GM23338 (cell line): Measurements from ENCODE around the gene KMT2E. TPM values are rescaled to one million over a fixed set of nuclear protein-coding genes. Genes with fewer than 3 reads are reported as not detected.

Source experiments
- ATAC-seq: fragments of 200-7000 bp; cut with Tn5 transposase; 3 replicates; pipeline ENCODE4 v1.9.1; 2020
- DNase-seq: peaks from one replicate; pipeline ENCODE4 v3.0.0-alpha.2; 2015; ENCODE audit warnings: low spot score
- H2AFZ ChIP-seq: fragments of 200-600 bp; sonication (generic); 2 replicates; pipeline ENCODE4 v1.8.0; 2016; ENCODE audit warnings: antibody characterized with exemption, mild to moderate bottlenecking, moderate library complexity
- H3F3A ChIP-seq: fragments of 200-600 bp; sonication (generic); replicated peaks from 2 replicates; pipeline ENCODE4 v1.8.0; 2017; ENCODE audit warnings: antibody characterized with exemption, mixed run types, low read depth
- H3K27ac ChIP-seq: fragments of 200-600 bp; sonication (generic); 2 replicates; pipeline ENCODE4 v1.6.1; 2016; ENCODE audit warnings: low read depth
- H3K27me3 ChIP-seq: fragments of 200-600 bp; sonication (generic); 2 replicates; pipeline ENCODE4 v1.8.0; 2016; ENCODE audit warnings: mild to moderate bottlenecking, mixed run types, moderate library complexity; ENCODE audit not compliant: insufficient read depth
- H3K36me3 ChIP-seq: fragments of 200-600 bp; sonication (generic); 2 replicates; pipeline ENCODE4 v1.8.0; 2016; ENCODE audit warnings: mild to moderate bottlenecking; ENCODE audit not compliant: insufficient read depth
- H3K4me1 ChIP-seq: fragments of 200-600 bp; sonication (generic); 2 replicates; pipeline ENCODE4 v1.8.0; 2016; ENCODE audit warnings: mild to moderate bottlenecking, moderate library complexity; ENCODE audit not compliant: insufficient read depth
- H3K4me2 ChIP-seq: fragments of 200-600 bp; sonication (generic); 2 replicates; pipeline ENCODE4 v1.7.1; 2017; ENCODE audit warnings: mixed run types
- H3K4me3 ChIP-seq: fragments of 200-600 bp; sonication (generic); 2 replicates; pipeline ENCODE4 v1.6.1; 2016; ENCODE audit warnings: mixed run types
- H3K79me2 ChIP-seq: fragments of 200-600 bp; sonication (generic); replicated peaks from 2 replicates; pipeline ENCODE4 v1.8.0; 2017; ENCODE audit warnings: mild to moderate bottlenecking; ENCODE audit not compliant: insufficient read depth
- H3K9me2 ChIP-seq: fragments of 200-600 bp; sonication (generic); 2 replicates; pipeline ENCODE4 v1.8.0; 2017; ENCODE audit not compliant: insufficient read depth
- H4K20me1 ChIP-seq: fragments of 200-600 bp; sonication (generic); replicated peaks from 2 replicates; pipeline ENCODE4 v1.8.0; 2017; ENCODE audit warnings: mild to moderate bottlenecking; ENCODE audit not compliant: insufficient read depth
- H3K27ac Mint-ChIP-seq: 2 replicates; pipeline ENCODE4 v1.8.0; 2020; ENCODE audit warnings: inconsistent platforms, mild to moderate bottlenecking, moderate library complexity, mixed read lengths
- H3K27me3 Mint-ChIP-seq: 3 replicates; pipeline ENCODE4 v1.8.0; 2022; ENCODE audit warnings: low read depth, mild to moderate bottlenecking, moderate library complexity, mixed read lengths, inconsistent platforms; ENCODE audit not compliant: insufficient read depth, poor library complexity
- H3K36me3 Mint-ChIP-seq: 3 replicates; pipeline ENCODE4 v1.8.0; 2021; ENCODE audit warnings: low read depth, mild to moderate bottlenecking, inconsistent platforms, moderate library complexity, mixed read lengths
- H3K4me1 Mint-ChIP-seq: 3 replicates; pipeline ENCODE4 v1.8.0; 2020; ENCODE audit warnings: mild to moderate bottlenecking, inconsistent platforms, mixed read lengths
- H3K4me3 Mint-ChIP-seq: 3 replicates; pipeline ENCODE4 v1.8.0; 2021; ENCODE audit warnings: moderate library complexity, mild to moderate bottlenecking, inconsistent platforms, mixed read lengths
- H3K9me3 Mint-ChIP-seq: 3 replicates; pipeline ENCODE4 v1.8.0; 2020; ENCODE audit warnings: moderate library complexity, mild to moderate bottlenecking, inconsistent platforms, mixed read lengths
- CREB1 ChIP-seq: fragments of 250-450 bp; sonication (Bioruptor Pico); IDR thresholded peaks from 2 replicates; pipeline ENCODE4 v1.5.0; 2020; ENCODE audit warnings: low read depth, mild to moderate bottlenecking, moderate library complexity
- EZH2 ChIP-seq: fragments of 200-600 bp; sonication (generic); IDR thresholded peaks from one replicate; pipeline ENCODE4 v1.8.0; 2017; ENCODE audit warnings: antibody characterized with exemption, mild to moderate bottlenecking, low read depth; ENCODE audit not compliant: unreplicated experiment
- JUNB ChIP-seq: IDR thresholded peaks from one replicate; pipeline ENCODE4 v1.6.1; 2016; ENCODE audit warnings: antibody characterized with exemption; ENCODE audit not compliant: unreplicated experiment
- NANOG ChIP-seq: IDR thresholded peaks from 2 replicates; pipeline ENCODE4 v1.6.1; 2016; ENCODE audit warnings: antibody characterized with exemption, borderline replicate concordance
- POLR2AphosphoS5 ChIP-seq: IDR thresholded peaks from 2 replicates; pipeline ENCODE4 v1.6.1; 2016; ENCODE audit warnings: antibody characterized with exemption, low read depth
- STAT1 ChIP-seq: IDR thresholded peaks from one replicate; pipeline ENCODE4 v1.6.1; 2016; ENCODE audit warnings: antibody characterized with exemption; ENCODE audit not compliant: unreplicated experiment
- ZNF114 ChIP-seq: fragments of 250-450 bp; sonication (Bioruptor Pico); IDR thresholded peaks from 2 replicates; pipeline ENCODE4 v1.5.0; 2020; ENCODE audit warnings: mild to moderate bottlenecking, moderate library complexity
- ZNF331 ChIP-seq: fragments of 250-450 bp; sonication (Bioruptor Pico); IDR thresholded peaks from 2 replicates; pipeline ENCODE4 v1.5.0; 2020; ENCODE audit warnings: low read depth, mild to moderate bottlenecking, moderate library complexity
- ZNF462 ChIP-seq: fragments of 250-450 bp; sonication (Bioruptor Pico); IDR thresholded peaks from 2 replicates; pipeline ENCODE4 v1.5.0; 2020; ENCODE audit warnings: mild to moderate bottlenecking, moderate library complexity
- polyA plus RNA-seq: library from polyadenylated mRNA; unstranded; fragments of >200 nt; fragmentation: Nextera tagmentation; extraction: Ambion mirVana; gene quantifications from 2 replicates; pipeline ENCODE4 v1.2.1, GENCODE V29; 2016
- total RNA-seq: library from RNA; depleted of rRNA; stranded (reverse); fragments of >200 nt; shearing (Covaris generic); gene quantifications from 2 replicates; pipeline ENCODE4 v1.2.3, GENCODE V29; 2014
- TF ChIP-seq, protein P1 (sequence below): IDR thresholded peaks from one replicate; pipeline ENCODE4 v1.6.1; 2018; ENCODE audit warnings: antibody characterized with exemption; ENCODE audit not compliant: unreplicated experiment

KMT2E gene
- total and polyA plus RNA-seq, 2 experiments from 2014 or later = 50.2 to 70.9 TPM

DNA sequence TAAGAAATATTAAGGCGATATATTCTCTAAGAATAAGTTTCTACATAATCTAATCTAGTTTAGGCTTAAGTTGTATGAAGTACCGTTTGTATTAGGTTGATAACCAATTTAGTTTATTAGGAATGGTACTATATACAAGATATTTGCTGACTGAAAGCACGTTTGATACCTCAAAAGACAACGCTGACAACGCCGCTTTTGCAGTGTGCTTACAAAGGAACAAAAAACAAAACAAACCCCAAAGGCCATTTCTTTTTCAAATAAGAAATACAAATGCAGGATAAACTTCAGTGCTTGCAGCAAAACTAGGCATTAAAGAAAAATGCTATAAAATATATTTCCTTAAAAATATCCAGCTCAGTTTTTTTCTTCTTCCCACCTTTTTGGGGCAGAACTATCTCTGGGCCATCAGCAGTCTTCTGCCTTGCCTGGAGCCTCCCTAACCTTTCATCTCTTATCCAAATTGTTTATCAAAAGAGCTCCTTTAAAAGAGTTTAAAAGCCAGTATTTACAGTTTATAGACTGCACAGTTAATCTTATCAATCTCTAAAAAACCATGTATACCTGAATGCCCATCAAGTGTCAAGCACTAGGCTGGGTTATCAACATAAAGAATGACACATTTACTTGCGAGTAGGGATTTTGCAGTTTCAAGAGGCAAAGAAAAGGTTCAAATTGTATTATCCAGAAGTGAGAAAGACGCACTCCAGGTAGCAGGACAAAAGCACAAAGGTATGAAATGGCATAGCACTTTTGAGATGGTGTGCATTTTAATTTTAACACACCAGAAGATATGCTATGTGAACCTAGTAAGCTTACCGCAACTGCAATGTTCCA, 4.1 kb upstream of the KMT2E start:
- Mint-ChIP-seq H3K27me3 (peaks cover 19% of the 10 kb centered on the region), H3K36me3 (peaks cover 40% of the 10 kb centered on the region), H3K4me1 (peaks cover 22% of the 10 kb centered on the region; the same call in 2 of the 3 replicates), H3K27ac (no peak overlapping the region), H3K4me3 (peak overlapping the region; percentile 99), H3K9me3 (peaks cover 8% of the 10 kb centered on the region; the same call in 2 of the 3 replicates)
- H2AFZ ChIP-seq = no peak overlapping the region
- H3K27me3 ChIP-seq = no peaks in the 10 kb centered on the region
- no peaks in the 10 kb centered on the region for H3K9me2 ChIP-seq
- ATAC-seq (no peak), DNase-seq (no peak)
- H3K4me1 ChIP-seq = peaks cover 18% of the 10 kb centered on the region
- 0 out of 2 replicates have a peak, but pooled peaks cover 4% of the 10 kb centered on the region for H3K36me3 ChIP-seq
- peaks cover 7% of the 10 kb centered on the region for H3K79me2 ChIP-seq
- no peak overlapping the region for H3K27ac ChIP-seq
- peak overlapping the region; percentile 92 for H3K4me2 ChIP-seq
- peak overlapping the region; percentile 72 for H3K4me3 ChIP-seq
- H4K20me1 ChIP-seq = peaks cover 56% of the 10 kb centered on the region
- no peaks in the 10 kb centered on the region for H3F3A ChIP-seq
- no peak for TF ChIP-seq POLR2AphosphoS5
- TF ChIP-seq ZNF114 (CRISPR knock-in tag) = no peak
- TF ChIP-seq STAT1 = no peak
- no peak for TF ChIP-seq CREB1 (CRISPR knock-in tag)
- TF ChIP-seq EZH2 = no peak
- TF ChIP-seq, protein P1, sequence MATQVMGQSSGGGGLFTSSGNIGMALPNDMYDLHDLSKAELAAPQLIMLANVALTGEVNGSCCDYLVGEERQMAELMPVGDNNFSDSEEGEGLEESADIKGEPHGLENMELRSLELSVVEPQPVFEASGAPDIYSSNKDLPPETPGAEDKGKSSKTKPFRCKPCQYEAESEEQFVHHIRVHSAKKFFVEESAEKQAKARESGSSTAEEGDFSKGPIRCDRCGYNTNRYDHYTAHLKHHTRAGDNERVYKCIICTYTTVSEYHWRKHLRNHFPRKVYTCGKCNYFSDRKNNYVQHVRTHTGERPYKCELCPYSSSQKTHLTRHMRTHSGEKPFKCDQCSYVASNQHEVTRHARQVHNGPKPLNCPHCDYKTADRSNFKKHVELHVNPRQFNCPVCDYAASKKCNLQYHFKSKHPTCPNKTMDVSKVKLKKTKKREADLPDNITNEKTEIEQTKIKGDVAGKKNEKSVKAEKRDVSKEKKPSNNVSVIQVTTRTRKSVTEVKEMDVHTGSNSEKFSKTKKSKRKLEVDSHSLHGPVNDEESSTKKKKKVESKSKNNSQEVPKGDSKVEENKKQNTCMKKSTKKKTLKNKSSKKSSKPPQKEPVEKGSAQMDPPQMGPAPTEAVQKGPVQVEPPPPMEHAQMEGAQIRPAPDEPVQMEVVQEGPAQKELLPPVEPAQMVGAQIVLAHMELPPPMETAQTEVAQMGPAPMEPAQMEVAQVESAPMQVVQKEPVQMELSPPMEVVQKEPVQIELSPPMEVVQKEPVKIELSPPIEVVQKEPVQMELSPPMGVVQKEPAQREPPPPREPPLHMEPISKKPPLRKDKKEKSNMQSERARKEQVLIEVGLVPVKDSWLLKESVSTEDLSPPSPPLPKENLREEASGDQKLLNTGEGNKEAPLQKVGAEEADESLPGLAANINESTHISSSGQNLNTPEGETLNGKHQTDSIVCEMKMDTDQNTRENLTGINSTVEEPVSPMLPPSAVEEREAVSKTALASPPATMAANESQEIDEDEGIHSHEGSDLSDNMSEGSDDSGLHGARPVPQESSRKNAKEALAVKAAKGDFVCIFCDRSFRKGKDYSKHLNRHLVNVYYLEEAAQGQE = no peak
- TF ChIP-seq NANOG = no peak
- no peak for TF ChIP-seq ZNF331 (CRISPR knock-in tag)
- no peak for TF ChIP-seq ZNF462 (CRISPR knock-in tag)
- no peak for TF ChIP-seq JUNB
